Astrocyte of the cerebellum (primary cell): ENCODE data around the gene CSNK1A1.

Experiments used
- DNase-seq: peaks from one replicate; pipeline ENCODE4 v3.0.0-alpha.2; 2011; ENCODE audit warnings: low read depth
- H3K4me3 ChIP-seq: 2 replicates; pipeline ENCODE4 v1.5.1; 2011; ENCODE audit warnings: mild to moderate bottlenecking, low read depth, low read length, moderate library complexity
- CTCF ChIP-seq: IDR thresholded peaks from 2 replicates; pipeline ENCODE4 v1.5.1; 2012; ENCODE audit warnings: low read length, low read depth, moderate library complexity, mild to moderate bottlenecking; ENCODE audit errors: missing control alignments
- in situ Hi-C: cut with HindIII; loops from 2 replicates; pipeline ENCODE4 v1.10.0; 2017; ENCODE audit warnings: low sequenced_read_pairs

The CSNK1A1 gene

DNA sequence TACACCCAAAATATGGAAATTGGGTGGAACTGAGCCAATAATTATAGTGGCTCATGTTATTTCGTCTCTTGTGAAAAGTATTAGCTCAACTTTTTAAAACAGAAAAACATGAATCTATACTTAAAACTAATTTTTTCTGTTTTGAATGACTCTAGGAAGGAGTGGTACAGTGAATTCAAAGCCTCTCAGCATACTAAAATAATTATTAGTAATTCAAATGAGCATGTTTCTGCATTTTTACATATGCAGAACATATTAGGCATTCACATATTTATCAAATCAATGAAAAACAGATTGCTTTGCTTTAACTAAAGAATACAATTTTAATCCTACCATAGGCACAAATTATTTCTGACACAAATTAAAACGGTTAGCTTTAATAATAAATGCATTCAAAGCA lies 54.3 kb downstream of the CSNK1A1 start:
- no peak overlapping the region for H3K4me3 ChIP-seq
- TF ChIP-seq CTCF: no peak
- no peak for DNase-seq
- in situ Hi-C loops: no loop called here

GRCh38 chr5:149496166-149496565 lies 55.1 kb downstream of the CSNK1A1 start:
- DNase-seq: no peak
- in situ Hi-C loops: no loop called here
- no peak overlapping the region for H3K4me3 ChIP-seq
- no peak for TF ChIP-seq CTCF

GRCh38 chr5:149495673-149496072 lies 55.6 kb downstream of the CSNK1A1 start:
- in situ Hi-C loops: no loop called here
- TF ChIP-seq CTCF: no peak
- DNase-seq: no peak
- no peak overlapping the region for H3K4me3 ChIP-seq

- H3K4me3 ChIP-seq: no peak overlapping the region
- no peak for DNase-seq
- in situ Hi-C loops: no loop called here
- no peak for TF ChIP-seq CTCF
Measured at GRCh38 chr5:149493316-149493715, 57.9 kb downstream of the CSNK1A1 start.

DNA sequence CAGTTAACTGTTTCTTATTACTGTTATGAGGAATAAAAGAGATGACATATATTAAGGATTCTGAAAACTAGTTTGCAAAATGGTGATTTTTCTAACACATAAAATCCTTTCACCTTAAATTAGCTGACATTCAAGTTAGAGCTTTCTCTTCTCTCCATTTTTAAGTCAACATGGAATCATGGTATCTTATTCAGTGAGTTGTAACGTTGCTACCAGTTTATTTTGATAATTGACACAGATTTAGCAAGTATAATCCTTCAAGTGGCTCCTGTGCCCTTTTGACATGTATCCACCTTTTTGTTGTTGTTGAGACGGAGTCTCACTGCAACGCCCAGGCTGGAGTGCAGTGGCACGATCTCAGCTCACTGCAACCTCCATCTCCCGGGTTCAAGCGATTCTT lies 58.5 kb downstream of the CSNK1A1 start:
- in situ Hi-C loops: no loop called here
- no peak for TF ChIP-seq CTCF
- no peak for DNase-seq
- H3K4me3 ChIP-seq: no peak overlapping the region

GRCh38 chr5:149490599-149491485 lies 60.4 kb downstream of the CSNK1A1 start:
- TF ChIP-seq CTCF: no peak
- in situ Hi-C loops: no loop called here
- no peak overlapping the region for H3K4me3 ChIP-seq
- no peak for DNase-seq
